ENCODE measurements around the gene SLC12A3. TPM values are rescaled to one million over a fixed set of nuclear protein-coding genes. Genes with fewer than 3 reads are reported as not detected.
"Not testable (repeated sequence)": the region's sequence is repeated elsewhere in the genome, so short reads cannot be mapped to it uniquely, and the experiment has no call there.

SLC12A3 gene
- total and polyA plus RNA-seq, 2 experiments from 2014 or later = not detected

GRCh38 chr16:56933828-56934598 is 69.0 kb downstream of the SLC12A3 start:
- Histone ChIP-seq H3K27ac (no peak overlapping the region), H3K27me3 (no peaks in the 10 kb centered on the region), H3K36me3 (peaks cover 43% of the 10 kb centered on the region), H3K4me3 (peak overlapping the region; percentile 85), H3K9me3 (ENCODE audit: low read depth) (no peaks in the 10 kb centered on the region), H3K4me1 (ENCODE audit: low read depth) (peaks cover 13% of the 10 kb centered on the region)
- TF ChIP-seq CTCF (IDR thresholded peaks at IDR 0.05; ENCODE audit: low read depth, low read length) = no peak
- DNase-seq (ENCODE audit: low read depth in 1 of 2, low spot score in 1 of 2) = no peak

DNA sequence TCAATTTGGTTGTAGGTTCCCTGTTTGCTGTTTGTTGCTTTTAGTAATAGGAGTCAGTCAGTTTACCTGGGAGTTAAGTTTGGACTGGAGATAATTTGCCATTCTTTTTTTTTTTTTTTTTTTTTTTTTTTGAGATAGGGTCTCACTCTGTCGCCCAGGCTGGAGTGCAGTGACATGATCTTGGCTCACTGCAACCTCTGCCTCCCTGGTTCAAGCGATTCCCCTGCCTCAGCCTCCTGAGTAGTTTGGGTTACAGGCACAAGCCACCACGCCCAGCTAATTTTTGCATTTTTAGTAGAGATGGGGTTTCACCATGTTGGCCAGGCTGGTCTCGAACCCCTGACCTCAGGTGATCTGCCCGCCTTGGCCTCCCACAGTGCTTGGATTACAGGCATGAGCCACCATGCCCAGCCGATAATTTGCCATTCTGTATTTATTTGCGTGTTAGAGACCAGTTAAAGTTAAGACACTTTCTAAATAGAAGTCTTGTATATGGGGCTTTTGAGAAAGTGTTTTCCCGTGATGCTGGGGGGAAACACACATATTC is 69.7 kb downstream of the SLC12A3 start:
- H3K27ac ChIP-seq; H3K4me3 ChIP-seq; H3K27me3 ChIP-seq; H3K9me3 ChIP-seq (ENCODE audit: low read depth); DNase-seq (ENCODE audit: low read depth in 1 of 2, low spot score in 1 of 2): not testable (repeated sequence)
- H3K36me3 ChIP-seq = peaks cover 49% of the 10 kb centered on the region
- H3K4me1 ChIP-seq (ENCODE audit: low read depth) = peaks cover 13% of the 10 kb centered on the region

DNA sequence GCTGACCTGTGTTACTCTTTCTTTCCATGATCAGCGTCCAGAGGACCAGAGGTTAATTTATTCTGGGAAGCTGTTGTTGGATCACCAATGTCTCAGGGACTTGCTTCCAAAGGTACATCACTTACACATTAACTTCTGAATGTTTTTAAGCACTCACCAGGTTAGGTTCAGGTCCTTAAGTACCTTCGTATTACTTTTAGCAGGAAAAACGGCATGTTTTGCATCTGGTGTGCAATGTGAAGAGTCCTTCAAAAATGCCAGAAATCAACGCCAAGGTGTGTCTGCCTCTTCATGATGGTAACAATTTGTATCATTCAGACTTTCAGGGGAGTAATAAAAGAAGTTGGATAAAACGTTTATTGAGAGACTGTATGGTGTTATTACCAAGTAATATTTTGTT is 70.2 kb downstream of the SLC12A3 start:
- no peak for DNase-seq (ENCODE audit: low read depth in 1 of 2, low spot score in 1 of 2)
- no peak overlapping the region for H3K4me3 ChIP-seq
- H3K36me3 ChIP-seq = peaks cover 55% of the 10 kb centered on the region
- no peak for TF ChIP-seq CTCF (IDR thresholded peaks at IDR 0.05; ENCODE audit: low read depth, low read length)
- no peak overlapping the region for H3K27ac ChIP-seq
- H3K27me3 ChIP-seq = no peaks in the 10 kb centered on the region
- H3K4me1 ChIP-seq (ENCODE audit: low read depth) = peaks cover 13% of the 10 kb centered on the region
- H3K9me3 ChIP-seq (ENCODE audit: low read depth) = no peaks in the 10 kb centered on the region

DNA sequence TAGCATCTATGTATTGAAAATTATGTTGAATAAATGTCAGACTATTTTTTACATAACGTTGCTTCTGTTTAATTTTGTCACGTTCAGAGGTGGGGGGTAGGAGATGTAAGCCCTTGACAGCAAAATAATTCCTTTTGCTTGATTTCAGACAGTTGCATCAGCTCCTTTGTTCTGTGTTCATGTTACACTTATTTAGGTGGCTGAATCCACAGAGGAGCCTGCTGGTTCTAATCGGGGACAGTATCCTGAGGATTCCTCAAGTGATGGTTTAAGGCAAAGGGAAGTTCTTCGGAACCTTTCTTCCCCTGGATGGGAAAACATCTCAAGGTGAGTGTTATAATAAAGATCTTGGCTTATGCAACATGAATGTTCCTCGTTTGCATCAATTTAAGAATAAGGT is 71.5 kb downstream of the SLC12A3 start:
- Histone ChIP-seq H3K4me3 (no peak overlapping the region), H3K9me3 (ENCODE audit: low read depth) (no peaks in the 10 kb centered on the region), H3K27ac (no peak overlapping the region), H3K4me1 (ENCODE audit: low read depth) (peaks cover 13% of the 10 kb centered on the region), H3K36me3 (peaks cover 68% of the 10 kb centered on the region), H3K27me3 (no peaks in the 10 kb centered on the region)
- TF ChIP-seq CTCF (IDR thresholded peaks at IDR 0.05; ENCODE audit: low read depth, low read length) = no peak
- no peak for DNase-seq (ENCODE audit: low read depth in 1 of 2, low spot score in 1 of 2)

DNA sequence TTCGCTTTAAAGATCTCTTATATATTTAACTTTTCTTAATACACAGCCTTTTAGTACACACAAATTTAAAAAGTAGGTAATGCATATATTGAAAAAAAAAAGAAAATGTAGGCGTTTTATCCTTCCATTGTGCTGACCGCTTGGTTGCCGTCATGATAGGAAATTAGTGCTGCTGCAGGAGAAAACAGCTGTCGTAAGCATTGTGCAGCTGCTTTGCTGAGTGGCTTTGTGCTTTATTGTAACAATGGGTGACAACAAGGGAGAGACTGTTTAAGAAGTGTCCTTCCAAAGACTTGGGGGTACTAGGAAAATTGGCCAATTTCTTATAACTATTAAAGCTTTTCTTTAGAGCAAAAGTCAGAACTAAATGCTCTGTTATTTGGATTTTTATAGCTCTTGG is 71.9 kb downstream of the SLC12A3 start:
- H3K4me3 ChIP-seq = no peak overlapping the region
- no peaks in the 10 kb centered on the region for H3K27me3 ChIP-seq
- H3K27ac ChIP-seq = no peak overlapping the region
- no peaks in the 10 kb centered on the region for H3K9me3 ChIP-seq (ENCODE audit: low read depth)
- H3K36me3 ChIP-seq = peaks cover 72% of the 10 kb centered on the region
- H3K4me1 ChIP-seq (ENCODE audit: low read depth) = peaks cover 13% of the 10 kb centered on the region
- TF ChIP-seq CTCF (IDR thresholded peaks at IDR 0.05; ENCODE audit: low read depth, low read length) = no peak
- no peak for DNase-seq (ENCODE audit: low read depth in 1 of 2, low spot score in 1 of 2)
